Activated T-helper 1 cell treated with Interleukin-2 at 50 U/mL for 16 hours (primary cell): ENCODE data around the gene PTPRK.

ENCODE experiments used
- DNase-seq: peaks from one replicate; pipeline ENCODE4 v3.0.0-alpha.2; 2020; ENCODE audit warnings: low read depth

Gene PTPRK

DNA sequence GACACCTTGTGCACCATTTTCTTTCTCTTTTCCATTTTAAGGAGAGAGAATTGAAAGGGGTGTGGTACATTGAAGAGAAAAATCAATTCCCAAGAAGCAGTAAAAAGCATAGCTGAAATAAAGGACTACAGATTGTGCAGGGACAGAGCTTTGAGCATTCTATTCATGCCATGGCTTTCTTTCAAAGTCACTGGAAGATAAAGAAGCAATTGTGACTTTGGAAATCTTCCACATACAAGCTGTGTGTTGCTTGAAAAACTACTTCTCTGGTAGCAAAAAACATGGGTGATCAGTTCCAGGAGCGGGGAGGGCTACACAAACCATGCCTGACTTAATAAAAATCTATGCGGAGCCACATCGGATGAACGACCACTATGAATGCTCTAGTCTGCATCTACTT, 389.4 kb downstream of the PTPRK start:
- no peak for DNase-seq

DNA sequence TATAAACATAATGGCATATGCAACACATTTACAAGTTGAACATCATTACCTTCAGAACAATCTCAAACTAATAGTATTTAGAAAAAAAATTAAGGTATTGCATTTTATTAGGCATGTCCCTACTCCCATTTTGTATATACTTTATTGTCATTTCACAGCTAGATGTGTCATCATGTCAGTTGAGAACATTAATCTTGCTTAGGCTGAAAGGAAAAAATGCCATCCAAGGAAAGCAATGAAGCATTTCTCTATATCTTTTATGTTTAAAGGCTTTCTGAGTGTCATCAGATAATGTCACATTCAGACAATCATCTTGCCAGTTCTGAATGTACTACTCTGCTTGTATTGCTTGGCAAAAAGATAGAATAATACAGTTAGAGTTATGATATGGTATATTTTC, 390.7 kb downstream of the PTPRK start:
- no peak for DNase-seq

DNA sequence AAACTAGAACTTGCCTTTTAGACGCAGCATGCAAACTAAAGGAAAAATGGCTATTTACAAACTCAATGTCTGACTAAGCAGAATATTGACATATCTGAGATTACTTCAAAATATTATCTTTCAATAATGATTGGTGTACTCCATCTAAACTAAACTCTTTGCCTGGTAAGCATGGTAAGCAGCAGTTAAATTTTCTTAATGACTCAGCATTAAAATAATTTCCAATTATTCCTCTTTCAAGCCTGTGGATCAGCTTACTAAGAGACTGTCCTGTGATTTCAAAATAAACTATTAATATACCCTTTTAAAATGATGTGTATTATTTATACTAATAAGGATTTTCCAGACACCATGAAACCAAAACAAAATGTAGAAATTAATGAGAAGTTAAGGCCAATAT, 392.7 kb downstream of the PTPRK start:
- DNase-seq: no peak

DNA sequence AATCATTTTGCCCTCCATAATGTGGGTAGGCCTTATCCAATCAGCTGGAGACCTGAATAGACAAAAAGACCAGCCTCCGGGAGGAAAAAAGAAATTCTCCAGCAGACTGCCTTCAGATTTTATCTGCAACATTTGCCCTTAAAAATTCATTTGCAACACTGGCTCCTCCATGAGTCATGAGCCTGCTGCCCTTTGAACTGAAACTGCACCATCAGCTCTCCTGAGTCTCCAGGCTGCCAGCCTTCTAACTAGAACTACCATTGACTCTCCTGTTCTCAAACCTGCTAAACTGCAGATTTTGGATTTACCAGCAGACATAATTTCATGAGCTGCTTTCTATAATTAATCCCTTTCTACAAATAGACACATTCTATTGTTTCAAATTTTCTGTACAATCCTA, 395.7 kb downstream of the PTPRK start:
- DNase-seq: no peak

DNA sequence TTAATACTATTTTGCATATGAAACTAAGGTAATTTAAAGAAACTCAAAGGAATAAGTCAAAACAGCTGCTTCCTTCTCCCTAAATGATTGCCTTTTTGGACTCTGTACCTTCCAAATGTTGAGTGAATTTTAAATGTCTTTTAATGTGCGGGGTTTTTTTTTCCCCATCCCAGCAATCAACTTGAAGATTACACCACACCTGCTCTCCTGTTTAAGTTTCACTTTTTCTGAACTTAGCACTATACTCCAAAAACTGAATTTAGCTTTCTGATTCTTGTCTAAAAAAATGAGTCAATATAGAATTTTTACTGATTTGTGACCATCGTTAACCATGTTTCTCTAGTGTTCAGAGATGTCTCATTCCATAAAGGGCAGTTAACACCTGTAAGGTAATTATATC, 398.8 kb downstream of the PTPRK start:
- DNase-seq: no peak

DNA sequence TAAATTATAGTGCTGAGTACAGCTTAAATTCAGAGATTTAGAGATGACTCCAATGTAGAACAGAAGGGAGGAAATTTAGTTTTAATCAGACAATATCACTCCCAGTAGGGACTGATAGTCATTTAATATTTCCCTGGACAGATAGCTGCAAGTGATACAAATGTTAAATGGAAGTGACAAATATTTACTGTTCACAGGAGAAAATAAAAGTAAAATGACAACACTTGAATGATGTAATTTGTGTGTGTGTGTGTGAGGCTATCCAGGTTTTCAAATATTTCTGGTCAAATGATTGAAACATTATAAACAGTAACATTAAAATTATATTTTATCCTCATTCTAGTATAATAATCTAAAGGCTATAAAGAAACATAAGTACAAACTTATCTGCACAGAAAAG, 399.2 kb downstream of the PTPRK start:
- DNase-seq: no peak

DNA sequence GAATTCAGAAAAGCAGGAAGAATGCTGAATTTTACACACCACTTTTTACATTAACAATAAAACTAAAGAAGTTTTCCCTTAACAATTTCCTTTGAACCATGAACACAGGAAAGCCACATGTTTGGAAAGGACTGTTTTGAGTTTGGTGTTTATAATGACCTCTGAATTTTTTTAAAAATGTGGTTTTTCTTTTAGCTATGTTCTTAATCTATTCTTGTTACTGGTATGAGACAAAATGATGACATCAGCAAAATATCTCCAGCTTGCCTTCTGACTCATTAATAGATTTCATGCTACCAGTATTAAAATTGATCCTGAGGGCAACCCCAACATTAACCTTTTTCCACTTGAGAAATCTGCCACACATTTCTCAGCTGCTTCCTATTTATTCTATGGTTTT, 402.0 kb downstream of the PTPRK start:
- DNase-seq: no peak

DNA sequence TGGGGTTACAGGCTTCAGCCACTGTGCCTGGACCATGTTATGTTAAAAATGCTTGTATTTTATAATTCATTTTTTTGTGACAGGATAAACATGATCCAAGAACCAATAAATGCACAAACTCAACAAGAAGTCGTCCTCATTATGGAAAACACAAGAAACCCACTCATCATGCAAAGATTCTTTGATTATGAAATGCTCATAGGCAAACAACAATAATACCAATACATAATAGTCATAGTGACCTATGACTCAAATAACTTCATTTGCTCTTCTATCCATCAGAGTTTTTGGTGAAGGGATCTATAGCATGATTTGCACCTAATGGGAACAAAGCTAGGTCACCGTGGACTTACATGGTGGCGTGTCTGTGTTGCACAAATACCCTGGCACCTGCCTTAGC, 402.5 kb downstream of the PTPRK start:
- no peak for DNase-seq

DNA sequence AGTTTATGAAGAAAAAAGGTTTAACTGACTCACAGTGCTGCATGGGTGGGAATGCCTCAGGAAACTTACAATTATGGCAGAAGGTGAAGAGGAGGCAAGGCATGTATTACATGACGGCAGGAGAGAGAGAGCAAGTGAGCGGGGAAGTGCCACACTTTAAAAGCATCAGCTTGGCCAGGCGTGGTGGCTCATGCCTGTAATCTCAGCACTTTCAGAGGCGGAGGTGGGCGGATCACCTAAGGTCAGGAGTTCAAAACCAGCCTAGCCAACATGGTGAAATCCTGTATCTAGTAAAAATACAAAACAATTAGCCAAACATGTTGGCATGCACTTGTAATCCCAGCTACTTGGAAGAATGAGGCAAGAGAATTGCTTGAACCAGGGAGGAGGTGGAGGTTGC, 406.2 kb downstream of the PTPRK start:
- DNase-seq: no peak

DNA sequence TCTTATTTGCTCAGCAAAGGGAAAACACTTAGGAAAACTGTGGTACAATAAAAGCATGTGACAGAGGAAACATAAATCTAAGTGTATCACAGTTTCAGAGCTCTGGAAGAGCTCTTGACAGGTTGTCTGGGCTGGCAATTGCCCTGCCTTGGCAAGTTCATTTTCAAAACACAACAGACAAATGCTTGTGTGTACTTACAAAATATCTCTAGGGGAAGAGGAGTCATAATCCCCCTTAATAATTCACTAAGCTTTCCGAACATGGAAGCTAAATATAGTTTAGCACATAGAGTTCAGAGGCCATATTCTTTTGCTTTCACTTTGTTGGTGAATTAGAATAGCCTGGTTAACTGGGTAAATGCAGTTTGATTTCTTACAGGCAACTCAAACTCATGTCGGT, 407.9 kb downstream of the PTPRK start:
- no peak for DNase-seq

DNA sequence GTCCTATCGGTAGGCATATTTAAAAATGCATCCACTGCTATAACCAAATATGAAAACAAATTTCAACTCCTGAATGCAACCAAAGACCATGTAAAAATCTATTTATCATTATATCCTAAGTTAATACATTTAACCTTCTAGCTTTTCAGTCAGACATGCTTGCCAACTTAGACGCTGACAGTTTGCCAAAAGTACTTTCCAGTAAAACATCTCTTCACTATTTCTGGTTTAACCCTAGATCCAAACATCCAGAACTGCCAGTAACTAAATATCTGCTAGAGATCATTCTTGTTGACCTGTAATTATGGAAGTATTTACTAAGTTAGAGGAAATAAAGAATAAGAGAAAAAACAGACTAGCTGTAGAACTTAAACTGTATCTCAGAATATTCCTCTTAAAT, 409.3 kb downstream of the PTPRK start:
- no peak for DNase-seq

DNA sequence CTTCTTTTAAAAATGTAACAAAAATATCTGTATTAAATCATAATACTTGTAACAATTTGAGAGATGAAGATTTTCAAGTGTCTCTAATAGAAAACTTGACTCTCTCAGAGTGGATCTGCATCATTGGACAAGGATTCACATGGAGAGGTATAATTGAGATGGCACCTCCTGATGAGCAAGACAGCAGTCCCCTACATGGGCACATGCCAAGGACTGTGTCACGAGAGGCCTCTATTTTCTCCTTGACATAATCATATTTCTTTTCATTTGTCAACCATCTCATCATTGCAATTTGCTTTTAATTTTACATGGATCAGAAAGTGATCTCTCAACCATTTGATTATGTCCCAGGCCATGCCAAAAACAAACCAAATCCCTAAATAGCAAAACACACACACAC, 412.7 kb downstream of the PTPRK start:
- no peak for DNase-seq

DNA sequence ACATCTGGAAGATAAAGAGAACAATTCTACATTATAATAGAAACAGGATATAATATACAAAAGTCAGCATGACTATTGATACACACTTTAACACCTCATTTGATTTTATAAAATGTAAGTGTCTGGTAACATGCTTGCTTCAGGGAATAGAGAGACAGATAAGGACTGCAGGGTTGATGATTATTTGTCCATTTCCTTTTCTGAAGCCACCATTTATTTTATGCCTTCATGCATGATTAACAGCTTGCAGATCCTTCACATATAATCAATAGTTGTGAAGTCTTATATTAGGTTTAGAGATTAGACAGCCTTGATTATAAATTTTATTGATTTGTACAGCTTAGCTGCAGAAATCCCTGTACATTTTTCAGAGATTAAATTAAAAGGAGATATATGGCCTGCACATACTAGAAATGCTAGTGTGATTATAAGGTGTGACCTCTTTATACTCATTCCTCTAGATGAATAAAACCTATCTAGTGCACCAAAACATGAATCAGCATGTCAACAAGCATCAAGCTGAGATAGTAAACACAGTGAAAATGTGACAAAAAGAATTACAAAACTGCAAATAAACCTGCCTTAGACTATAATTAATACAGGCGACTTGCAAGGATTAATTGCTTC, 420.7 kb downstream of the PTPRK start:
- DNase-seq: no peak

DNA sequence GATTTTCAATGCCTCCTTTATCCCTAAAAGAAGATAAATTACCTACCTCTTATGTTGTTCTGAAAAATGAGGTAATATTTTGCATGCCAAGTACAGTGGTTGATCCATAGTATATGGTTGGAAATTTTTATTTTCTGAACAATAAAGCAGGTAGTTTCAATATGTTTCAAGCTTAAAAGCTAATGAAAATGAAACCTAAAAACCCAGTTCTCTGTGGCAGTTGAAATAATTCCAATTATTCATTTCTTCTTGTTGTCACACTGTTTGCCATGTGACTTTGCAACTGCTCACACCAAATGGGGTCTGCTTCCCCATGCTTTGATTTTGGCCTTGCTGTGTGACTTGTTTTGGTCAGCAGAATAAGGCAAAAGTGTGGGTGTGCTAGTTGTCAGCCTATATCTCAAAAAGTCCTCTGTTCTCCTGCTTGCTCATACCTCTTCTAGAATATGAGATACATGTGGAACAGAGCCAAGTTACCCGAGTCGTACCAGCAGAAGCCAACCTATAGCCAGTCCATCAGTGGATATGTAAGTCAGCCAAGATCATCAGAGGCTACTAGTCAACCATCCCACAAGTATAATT, 422.3 kb downstream of the PTPRK start:
- no peak for DNase-seq

DNA sequence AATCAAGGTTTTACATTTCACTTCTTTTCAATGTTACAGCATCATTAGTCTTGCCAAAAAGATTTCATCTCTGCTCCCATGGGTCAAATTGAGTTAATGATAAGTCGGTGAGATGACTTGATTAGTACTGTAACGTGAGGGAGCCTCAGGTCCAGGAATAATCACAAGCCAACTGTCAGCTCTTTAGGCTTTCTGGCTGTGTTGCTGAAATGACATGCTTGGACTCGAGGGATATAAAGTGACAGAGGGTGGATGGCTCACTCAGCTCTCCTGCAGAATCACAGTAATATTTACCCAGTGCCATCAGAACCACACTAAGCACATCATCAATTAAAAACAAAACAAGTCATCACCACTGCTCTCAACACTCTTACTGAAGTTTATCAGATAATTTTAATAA, 423.4 kb downstream of the PTPRK start:
- no peak for DNase-seq

DNA sequence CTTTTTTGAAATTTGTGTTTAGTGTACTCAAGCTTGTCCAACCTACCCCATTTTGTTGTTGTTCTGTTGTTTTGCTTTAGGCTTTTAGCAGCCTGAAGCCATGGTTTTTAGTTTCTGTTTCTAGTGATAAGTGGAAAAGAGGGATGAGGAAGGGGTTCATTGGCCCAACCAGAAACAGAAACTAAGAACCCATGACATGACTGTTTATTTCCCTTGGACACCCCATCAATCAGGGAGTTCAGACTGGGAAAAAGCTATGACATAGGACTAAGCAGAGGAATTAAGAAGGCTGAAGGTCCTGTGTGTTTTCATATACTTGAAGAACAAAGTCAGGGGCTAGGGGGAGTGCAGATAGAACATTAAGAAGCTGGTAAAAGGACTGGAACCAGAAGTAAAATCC, 425.0 kb downstream of the PTPRK start:
- DNase-seq: no peak

DNA sequence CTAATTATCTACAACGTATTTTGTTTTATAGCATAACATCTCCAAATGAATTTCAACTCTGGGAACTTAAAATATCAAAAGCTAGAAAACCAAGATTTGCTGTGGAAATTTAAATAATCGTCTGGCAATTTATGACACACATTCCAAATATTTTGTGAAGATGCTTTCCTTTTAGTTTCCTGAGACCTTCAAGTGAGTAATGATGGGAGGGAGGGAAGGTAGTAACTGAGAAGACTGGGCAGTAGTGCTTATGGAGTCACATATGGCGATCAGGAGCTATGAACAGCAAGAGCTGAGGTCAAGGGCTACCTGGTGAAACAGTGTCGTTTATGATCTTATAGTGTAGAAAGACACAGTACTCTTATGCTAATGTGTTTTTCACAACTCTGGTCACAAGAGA, 441.4 kb downstream of the PTPRK start:
- DNase-seq: no peak

DNA sequence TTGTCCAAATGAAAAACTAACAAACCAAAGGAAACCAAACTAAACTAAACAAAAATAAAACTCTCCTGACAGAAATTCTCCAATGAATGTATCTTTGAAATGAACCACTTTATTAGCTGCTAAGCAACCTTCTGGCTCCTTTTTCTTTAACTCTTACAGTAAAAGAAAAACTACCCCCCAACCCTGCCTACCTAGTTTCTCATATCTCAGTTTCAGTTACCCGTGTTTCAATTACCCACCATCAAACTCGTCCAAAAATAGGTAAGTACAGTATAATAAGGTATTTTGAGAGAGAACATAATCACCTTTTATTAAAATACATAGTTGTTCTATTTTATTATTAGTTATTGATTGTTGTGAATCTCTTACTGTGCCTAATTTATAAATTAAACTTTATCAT, 442.1 kb downstream of the PTPRK start:
- DNase-seq: no peak

DNA sequence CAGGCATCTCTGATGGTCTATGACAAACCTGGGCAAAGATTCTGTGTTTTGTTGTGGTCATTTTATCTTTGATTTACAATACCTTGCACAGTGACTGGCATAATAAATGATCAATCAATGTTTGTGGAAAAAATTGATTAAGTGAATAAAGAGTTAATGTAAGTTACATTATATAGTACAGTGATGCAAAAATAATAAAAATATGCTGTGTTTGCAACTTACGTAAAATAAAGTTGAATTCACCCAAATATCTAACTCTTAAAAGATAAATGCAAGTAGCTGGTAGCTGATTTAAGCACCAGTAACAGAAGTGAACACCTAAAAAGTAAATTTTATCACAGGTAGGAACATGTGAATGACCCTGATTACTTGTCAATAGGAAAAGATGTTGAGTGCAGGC, 443.6 kb downstream of the PTPRK start:
- no peak for DNase-seq

DNA sequence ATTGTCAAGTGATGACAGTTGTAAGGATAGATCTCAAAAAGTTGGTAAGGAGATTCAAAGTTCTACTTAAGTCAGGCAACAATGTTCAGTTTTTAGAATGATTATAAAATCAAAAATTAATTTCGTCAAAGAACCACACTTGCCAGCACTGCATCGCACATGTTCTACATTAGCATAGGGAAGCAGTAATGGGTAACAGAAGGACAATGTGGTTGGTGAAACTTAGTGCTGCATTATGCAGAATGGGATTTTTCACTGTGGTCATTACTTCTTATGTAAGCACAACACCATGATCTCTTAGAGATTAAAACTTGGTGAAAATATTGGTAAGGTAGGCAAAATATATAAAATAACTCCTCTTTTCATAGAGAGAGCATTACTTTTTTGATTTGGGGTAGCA, 445.8 kb downstream of the PTPRK start:
- no peak for DNase-seq

DNA sequence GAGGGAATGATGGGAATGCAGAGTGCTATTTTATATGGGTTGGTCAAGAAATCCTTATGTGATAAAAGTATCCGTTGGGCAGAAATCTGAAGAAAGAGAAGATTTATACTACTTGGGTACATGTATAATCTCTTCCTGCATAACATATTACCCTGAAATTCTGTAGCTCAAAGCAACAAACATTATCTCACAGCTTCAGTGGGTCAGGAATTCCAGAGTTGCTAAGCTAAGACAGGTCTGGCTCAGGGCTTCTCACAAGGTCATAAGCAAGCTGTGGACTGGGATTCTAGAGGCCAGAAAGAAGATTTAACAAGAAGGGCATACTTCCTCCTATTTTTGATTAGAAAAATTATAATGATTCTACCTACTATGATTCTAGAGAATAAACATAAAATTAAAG, 447.0 kb downstream of the PTPRK start:
- no peak for DNase-seq

DNA sequence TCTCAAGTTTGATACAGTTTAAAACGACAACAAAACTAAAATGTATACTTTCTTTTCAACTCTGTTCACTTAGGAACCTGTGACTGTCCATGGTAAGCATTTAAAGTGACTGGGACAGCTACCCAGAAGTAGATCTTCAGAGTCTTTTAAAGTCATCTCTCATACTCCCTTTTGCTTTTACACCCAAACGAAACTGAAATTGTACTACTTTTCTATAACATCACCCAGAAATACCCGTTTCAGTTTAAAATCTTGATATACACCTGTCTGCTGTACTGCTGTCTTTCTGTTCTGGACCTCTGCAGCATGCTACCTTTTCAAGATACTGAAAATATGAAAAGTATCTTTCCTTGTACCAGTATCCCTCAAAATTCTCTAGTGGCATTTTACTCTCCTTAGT, 449.2 kb downstream of the PTPRK start:
- no peak for DNase-seq

DNA sequence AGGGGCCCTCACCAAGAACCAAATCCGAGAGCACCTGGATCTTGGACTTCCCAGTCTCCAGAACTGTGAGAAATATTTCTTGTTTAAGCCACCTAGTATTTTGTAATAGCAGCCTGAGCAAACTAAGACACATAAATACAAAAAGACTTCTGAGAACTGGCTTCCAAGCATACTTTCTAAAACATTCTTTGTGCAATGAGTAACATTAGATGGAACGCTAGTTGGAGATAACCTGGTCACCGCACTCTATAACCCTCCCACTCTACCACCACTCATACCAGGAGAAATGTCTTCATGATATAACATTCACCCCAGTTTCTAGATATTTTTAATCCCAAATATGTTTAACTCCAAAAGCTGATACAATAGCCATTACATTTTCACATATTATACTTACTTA, 450.0 kb downstream of the PTPRK start:
- DNase-seq: no peak

DNA sequence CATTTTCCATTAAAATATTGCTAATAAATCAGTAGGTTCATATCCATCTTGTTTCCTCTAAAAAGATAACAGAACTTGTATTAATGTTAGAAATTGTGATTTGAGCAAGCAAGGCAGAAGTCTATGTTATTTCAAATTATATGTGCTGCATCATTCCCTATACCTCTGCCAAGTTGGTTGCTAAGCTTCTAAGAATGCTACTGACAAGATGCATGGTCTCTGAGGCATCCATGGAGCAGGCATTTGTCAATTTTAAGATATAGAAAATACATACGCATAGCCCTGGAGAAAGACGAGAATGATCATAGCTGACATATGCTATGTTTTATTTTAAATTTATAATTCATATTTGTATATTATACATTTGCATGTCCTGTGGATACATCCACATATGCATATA, 451.2 kb downstream of the PTPRK start:
- DNase-seq: no peak

DNA sequence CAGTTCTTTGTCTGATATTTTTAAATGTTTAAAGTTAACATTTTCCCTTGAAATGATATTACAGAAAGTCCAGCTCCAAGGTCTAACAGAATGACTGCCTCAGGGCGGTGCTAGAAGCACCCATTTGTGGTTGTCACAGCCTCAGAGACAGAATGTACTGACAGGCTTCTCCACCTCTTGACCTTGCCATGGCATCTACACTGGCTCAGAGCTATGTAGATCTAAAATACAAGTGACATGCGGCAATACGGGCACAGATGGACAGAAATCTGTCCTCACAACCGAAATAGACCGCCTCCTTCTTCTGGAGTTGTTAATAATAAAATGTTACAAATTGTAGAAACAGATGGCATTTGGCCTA, 452.3 kb downstream of the PTPRK start:
- no peak for DNase-seq
